Thoracic aorta (tissue), 2 donors: Measurements from ENCODE around the gene OPRD1. TPM values are rescaled to one million over a fixed set of nuclear protein-coding genes. Genes with fewer than 3 reads are reported as not detected.
"Not testable (repeated sequence)": the region's sequence is repeated elsewhere in the genome, so short reads cannot be mapped to it uniquely, and the experiment has no call there.

Experiments used
- ATAC-seq: fragments of 150-250 bp; one replicate; pipeline ENCODE4 v1.8.0; 2017; ENCODE audit warnings: low read depth; ENCODE audit not compliant: insufficient number of reproducible peaks, low FRiP score
- DNase-seq: peaks from one replicate; pipeline ENCODE4 v3.0.0-alpha.2; 2020; ENCODE audit warnings: low spot score
- H3K27ac ChIP-seq, 2 donors: fragments of 200-600 bp; sonication (generic); 1 replicate in 1 of 2; 2 replicates in 1 of 2; pipeline ENCODE4 v1.5.1; 2016; ENCODE audit warnings: mild to moderate bottlenecking in 2 of 2, moderate library complexity in 2 of 2
- H3K27me3 ChIP-seq: fragments of 200-600 bp; sonication (generic); replicated peaks from 2 replicates; pipeline ENCODE4 v1.6.0; 2016; ENCODE audit warnings: mild to moderate bottlenecking; ENCODE audit not compliant: insufficient read depth
- H3K36me3 ChIP-seq: fragments of 200-600 bp; sonication (generic); one replicate; pipeline ENCODE4 v1.5.1; 2016
- H3K4me1 ChIP-seq, 2 donors: fragments of 200-600 bp; sonication (generic); 1 replicate in 1 of 2; 2 replicates in 1 of 2; pipeline versions ENCODE4 v1.5.1 to v1.6.0; 2016; ENCODE audit warnings: low read depth in 2 of 2, mild to moderate bottlenecking in 1 of 2; ENCODE audit not compliant: control insufficient read depth in 1 of 2
- H3K4me3 ChIP-seq: fragments of 200-600 bp; sonication (generic); 2 replicates; pipeline ENCODE4 v1.5.1; 2016; ENCODE audit warnings: mild to moderate bottlenecking
- H3K9me3 ChIP-seq: fragments of 200-600 bp; sonication (generic); 2 replicates; pipeline ENCODE4 v1.5.1; 2016
- total RNA-seq, 2 donors: library from RNA; depleted of rRNA; stranded (reverse); fragments of >200 nt; gene quantifications; one replicate each; pipeline versions ENCODE4 v1.1.0 to v1.2.3, GENCODE V29; 2016
- TF ChIP-seq, protein P1 (sequence below): fragments of 200-600 bp; sonication (generic); IDR thresholded peaks from one replicate; pipeline ENCODE4 v1.5.1; 2019; ENCODE audit warnings: antibody characterized with exemption

OPRD1 gene
- total RNA-seq, 2 donors from 2014 or later, result not detected

- TF ChIP-seq, protein P1, sequence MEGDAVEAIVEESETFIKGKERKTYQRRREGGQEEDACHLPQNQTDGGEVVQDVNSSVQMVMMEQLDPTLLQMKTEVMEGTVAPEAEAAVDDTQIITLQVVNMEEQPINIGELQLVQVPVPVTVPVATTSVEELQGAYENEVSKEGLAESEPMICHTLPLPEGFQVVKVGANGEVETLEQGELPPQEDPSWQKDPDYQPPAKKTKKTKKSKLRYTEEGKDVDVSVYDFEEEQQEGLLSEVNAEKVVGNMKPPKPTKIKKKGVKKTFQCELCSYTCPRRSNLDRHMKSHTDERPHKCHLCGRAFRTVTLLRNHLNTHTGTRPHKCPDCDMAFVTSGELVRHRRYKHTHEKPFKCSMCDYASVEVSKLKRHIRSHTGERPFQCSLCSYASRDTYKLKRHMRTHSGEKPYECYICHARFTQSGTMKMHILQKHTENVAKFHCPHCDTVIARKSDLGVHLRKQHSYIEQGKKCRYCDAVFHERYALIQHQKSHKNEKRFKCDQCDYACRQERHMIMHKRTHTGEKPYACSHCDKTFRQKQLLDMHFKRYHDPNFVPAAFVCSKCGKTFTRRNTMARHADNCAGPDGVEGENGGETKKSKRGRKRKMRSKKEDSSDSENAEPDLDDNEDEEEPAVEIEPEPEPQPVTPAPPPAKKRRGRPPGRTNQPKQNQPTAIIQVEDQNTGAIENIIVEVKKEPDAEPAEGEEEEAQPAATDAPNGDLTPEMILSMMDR, result no peak
- Histone ChIP-seq H3K9me3 (no peaks in the 10 kb centered on the region), H3K27me3 (no peaks in the 10 kb centered on the region), H3K4me1 (no peaks in the 10 kb centered on the region), H3K36me3 (no peaks in the 10 kb centered on the region), H3K27ac (no peak overlapping the region), H3K4me3 (no peak overlapping the region)
- no peak for DNase-seq
- no peak for ATAC-seq
Measured at GRCh38 chr1:28782011-28782410, 30.0 kb upstream of the OPRD1 start.

GRCh38 chr1:28783363-28783762 lies 28.6 kb upstream of the OPRD1 start:
- no peaks in the 10 kb centered on the region for H3K27me3 ChIP-seq
- DNase-seq (no peak), ATAC-seq (no peak)
- H3K4me1 ChIP-seq, result no peaks in the 10 kb centered on the region
- H3K27ac ChIP-seq, result no peak overlapping the region
- TF ChIP-seq, protein P1, result no peak
- H3K36me3 ChIP-seq, result no peaks in the 10 kb centered on the region
- H3K4me3 ChIP-seq, result no peak overlapping the region
- no peaks in the 10 kb centered on the region for H3K9me3 ChIP-seq

DNA sequence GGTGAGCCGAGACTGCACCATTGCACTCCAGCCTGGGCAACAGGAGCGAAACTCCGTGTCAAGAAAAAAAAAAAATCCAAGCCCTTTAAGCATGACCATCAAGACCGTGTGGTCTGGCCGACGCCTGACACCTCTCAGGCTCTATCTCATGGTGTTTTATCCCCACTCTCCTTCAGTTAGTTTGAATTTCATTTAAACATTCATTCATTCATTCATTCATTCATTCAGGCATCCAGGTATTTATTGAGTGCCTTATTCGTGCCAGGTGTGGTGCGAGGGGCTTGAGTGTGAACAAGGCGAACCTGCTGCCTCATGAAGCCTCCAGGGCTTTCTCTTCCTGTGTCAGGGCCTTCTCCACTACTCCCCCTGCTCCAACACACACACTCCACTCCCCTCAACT lies 22.6 kb upstream of the OPRD1 start:
- no peaks in the 10 kb centered on the region for H3K4me1 ChIP-seq
- no peaks in the 10 kb centered on the region for H3K36me3 ChIP-seq
- TF ChIP-seq, protein P1, result no peak
- DNase-seq (no peak), ATAC-seq (no peak)
- no peak overlapping the region for H3K4me3 ChIP-seq
- H3K27ac ChIP-seq, result no peak overlapping the region
- H3K9me3 ChIP-seq, result no peaks in the 10 kb centered on the region
- no peaks in the 10 kb centered on the region for H3K27me3 ChIP-seq

GRCh38 chr1:28789816-28790215 lies 22.2 kb upstream of the OPRD1 start:
- Histone ChIP-seq H3K27me3 (no peaks in the 10 kb centered on the region), H3K27ac (no peak overlapping the region), H3K36me3 (no peaks in the 10 kb centered on the region), H3K9me3 (no peaks in the 10 kb centered on the region), H3K4me3 (no peak overlapping the region), H3K4me1 (no peaks in the 10 kb centered on the region)
- TF ChIP-seq, protein P1, result no peak
- ATAC-seq (no peak), DNase-seq (no peak)

DNA sequence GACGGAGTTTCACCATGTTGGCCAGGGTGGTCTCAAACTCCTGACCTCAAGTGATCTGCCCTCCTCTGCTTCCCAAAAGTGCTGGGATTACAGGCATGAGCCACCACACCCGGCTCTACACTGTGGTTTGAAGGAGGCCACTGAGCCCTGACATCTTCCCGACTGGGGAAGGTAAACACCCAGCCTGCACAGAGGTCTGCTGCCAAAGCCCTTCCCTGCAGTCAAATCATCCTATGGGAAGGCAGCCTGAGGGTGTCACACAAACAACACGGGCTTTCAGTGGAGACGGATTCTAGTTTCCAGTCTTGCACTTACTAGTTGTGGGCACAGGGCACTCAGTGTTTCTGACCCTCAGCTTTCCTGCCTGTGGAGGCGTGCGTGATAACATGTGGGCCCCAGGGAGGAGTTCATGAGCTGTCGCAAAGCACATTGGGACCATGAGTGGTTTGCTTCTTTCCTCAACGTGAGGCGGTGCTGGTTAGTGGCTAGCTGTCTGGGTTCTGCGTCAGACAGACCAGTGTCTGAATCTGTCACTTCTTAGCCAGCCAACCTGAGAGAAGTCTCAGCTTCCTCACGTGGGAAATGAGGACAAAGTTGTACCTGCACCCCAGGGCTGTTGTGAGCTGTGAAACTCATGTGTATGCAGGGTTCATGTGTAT lies 21.5 kb upstream of the OPRD1 start:
- Histone ChIP-seq H3K27ac (no peak overlapping the region), H3K27me3 (no peaks in the 10 kb centered on the region), H3K4me1 (no peaks in the 10 kb centered on the region), H3K9me3 (no peaks in the 10 kb centered on the region), H3K4me3 (no peak overlapping the region), H3K36me3 (no peaks in the 10 kb centered on the region)
- TF ChIP-seq, protein P1, result no peak
- no peak for ATAC-seq
- no peak for DNase-seq

DNA sequence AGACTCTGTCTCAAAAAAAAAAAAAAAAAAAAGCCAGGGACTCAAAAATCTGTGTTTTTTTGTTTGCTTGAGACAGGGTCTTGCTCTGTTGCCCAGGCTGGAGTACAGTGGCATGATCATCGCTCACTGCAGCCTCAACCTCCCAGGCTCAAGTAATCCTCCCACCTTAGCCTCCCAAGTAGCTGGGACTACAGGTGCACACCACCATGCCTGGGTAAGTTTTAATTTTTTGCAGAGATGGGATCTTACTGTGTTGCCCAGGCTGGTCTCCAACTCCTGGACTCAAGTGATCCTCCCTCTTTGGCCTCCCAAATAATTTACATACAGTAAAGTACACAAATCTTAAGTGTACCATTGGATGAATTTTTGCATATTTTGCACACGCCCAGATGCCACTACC lies 20.0 kb upstream of the OPRD1 start:
- not testable (repeated sequence) for H3K4me3 ChIP-seq, ATAC-seq, H3K4me1 ChIP-seq, H3K36me3 ChIP-seq, H3K27ac ChIP-seq, DNase-seq, H3K9me3 ChIP-seq, H3K27me3 ChIP-seq
